Measurements from ENCODE around the gene CRKL. TPM values are rescaled to one million over a fixed set of nuclear protein-coding genes. Genes with fewer than 3 reads are reported as not detected.
A peak's percentile ranks its signal among the peaks of the same experiment; 100 is the strongest.

CRKL gene
- total and polyA plus RNA-seq, 8 donors = 9.1 to 29.4 (median 18.3) TPM

DNA sequence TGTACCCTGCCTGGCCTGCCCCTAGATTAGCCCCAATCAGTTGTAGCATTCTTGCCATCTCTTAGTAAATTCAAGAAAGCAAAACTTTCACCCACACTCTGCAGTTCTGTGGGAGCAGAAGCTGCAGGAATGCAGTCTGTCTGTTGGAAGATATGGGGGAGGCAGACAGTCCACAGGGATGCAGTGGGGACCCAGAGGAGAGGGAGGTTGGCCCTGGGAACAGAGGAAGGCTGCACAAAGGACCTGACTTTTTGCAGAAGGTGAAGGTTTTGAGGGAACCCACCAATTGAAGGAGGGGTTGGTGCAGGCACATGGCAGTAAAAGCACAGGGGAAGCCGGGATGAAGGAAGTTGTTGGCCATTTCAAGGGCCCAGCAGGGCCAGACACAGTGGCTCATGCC lies 41.9 kb upstream of the CRKL start:
- Histone ChIP-seq H3K4me1 (no peaks in the 10 kb centered on the region), H3K4me3 (no peak overlapping the region), H3K9me3 (no peaks in the 10 kb centered on the region), H3K36me3 (peaks cover 0 to 17% (median 0%) of the 10 kb centered on the region in 3 donors), H3K27ac (no peak overlapping the region), H3K27me3 (no peaks in the 10 kb centered on the region)
- intact Hi-C loops (cut with DNase I) = no loop called here
- FAIRE-seq = no peak
- ATAC-seq = no peak
- WGBS, 2 donors = 83 to 85% methylated on average over 1 of the region's 1 CpG
- TF ChIP-seq, protein P1, sequence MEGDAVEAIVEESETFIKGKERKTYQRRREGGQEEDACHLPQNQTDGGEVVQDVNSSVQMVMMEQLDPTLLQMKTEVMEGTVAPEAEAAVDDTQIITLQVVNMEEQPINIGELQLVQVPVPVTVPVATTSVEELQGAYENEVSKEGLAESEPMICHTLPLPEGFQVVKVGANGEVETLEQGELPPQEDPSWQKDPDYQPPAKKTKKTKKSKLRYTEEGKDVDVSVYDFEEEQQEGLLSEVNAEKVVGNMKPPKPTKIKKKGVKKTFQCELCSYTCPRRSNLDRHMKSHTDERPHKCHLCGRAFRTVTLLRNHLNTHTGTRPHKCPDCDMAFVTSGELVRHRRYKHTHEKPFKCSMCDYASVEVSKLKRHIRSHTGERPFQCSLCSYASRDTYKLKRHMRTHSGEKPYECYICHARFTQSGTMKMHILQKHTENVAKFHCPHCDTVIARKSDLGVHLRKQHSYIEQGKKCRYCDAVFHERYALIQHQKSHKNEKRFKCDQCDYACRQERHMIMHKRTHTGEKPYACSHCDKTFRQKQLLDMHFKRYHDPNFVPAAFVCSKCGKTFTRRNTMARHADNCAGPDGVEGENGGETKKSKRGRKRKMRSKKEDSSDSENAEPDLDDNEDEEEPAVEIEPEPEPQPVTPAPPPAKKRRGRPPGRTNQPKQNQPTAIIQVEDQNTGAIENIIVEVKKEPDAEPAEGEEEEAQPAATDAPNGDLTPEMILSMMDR (IDR thresholded peaks at IDR 0.05) = no peak
- DNase-seq = no peak

DNA sequence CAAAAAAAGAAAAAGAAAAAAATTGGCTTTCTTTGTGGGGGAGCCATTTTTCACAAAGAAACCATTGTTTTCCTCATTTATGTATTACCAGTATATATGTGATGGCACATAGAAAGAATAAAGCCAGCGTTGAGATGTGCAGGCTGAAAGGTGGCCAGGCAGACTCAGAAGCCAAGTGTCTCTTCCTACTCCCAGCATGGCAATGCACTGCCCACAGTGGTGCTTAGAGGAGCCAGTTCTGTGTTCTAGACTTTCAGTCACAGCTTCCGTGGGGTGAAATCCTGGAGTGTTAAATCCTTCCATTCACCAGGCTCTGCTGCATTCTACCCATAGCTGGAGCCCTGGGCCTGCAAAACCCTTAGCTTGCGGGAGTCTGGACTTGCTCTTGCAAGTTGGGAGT lies 39.5 kb upstream of the CRKL start:
- no peak overlapping the region for H3K4me3 ChIP-seq
- H3K27ac ChIP-seq = no peak overlapping the region
- FAIRE-seq (no peak), DNase-seq (no peak), ATAC-seq (no peak)
- H3K36me3 ChIP-seq = peaks cover 0 to 26% (median 0%) of the 10 kb centered on the region in 3 donors
- no peaks in the 10 kb centered on the region for H3K27me3 ChIP-seq
- 93% methylated on average over 3 of the region's 3 CpGs for WGBS, 2 donors
- H3K9me3 ChIP-seq = no peaks in the 10 kb centered on the region
- H3K4me1 ChIP-seq = no peaks in the 10 kb centered on the region
- TF ChIP-seq, protein P1 (IDR thresholded peaks at IDR 0.05) = no peak
- intact Hi-C loops (cut with DNase I) = no loop called here

DNA sequence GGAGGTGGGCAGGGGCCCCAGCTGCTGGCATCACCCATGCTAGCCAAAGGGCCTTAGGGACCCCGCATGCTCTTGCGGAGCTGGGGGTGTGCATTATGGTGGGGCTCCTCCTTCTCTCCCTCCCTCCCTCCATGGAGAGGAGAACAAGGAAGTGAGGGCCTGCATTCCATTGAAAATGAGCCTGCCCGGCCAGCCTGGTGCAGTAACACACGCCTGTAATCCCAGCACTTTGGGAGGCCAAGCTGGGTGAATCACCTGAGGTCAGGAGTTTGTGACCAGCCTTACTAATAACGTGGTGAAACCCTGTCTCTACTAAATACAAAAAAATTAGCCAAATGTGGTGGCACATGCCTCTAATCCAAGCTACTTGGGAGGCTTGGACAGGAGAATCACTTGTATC lies 36.0 kb upstream of the CRKL start:
- TF ChIP-seq, protein P1 (IDR thresholded peaks at IDR 0.05) = no peak
- peak overlapping the region in 1 of 4 donors; percentile 46 for H3K27ac ChIP-seq
- DNase-seq = no peak
- WGBS, 2 donors = 81% methylated on average over 5 of the region's 5 CpGs
- H3K9me3 ChIP-seq = no peaks in the 10 kb centered on the region
- no peaks in the 10 kb centered on the region for H3K27me3 ChIP-seq
- intact Hi-C loops (cut with DNase I) = no loop called here
- H3K36me3 ChIP-seq = peaks cover 0 to 40% (median 0%) of the 10 kb centered on the region in 3 donors
- no peak overlapping the region for H3K4me3 ChIP-seq
- peaks cover 0 to 7% (median 6%) of the 10 kb centered on the region in 3 donors for H3K4me1 ChIP-seq
- no peak for ATAC-seq
- no peak for FAIRE-seq

DNA sequence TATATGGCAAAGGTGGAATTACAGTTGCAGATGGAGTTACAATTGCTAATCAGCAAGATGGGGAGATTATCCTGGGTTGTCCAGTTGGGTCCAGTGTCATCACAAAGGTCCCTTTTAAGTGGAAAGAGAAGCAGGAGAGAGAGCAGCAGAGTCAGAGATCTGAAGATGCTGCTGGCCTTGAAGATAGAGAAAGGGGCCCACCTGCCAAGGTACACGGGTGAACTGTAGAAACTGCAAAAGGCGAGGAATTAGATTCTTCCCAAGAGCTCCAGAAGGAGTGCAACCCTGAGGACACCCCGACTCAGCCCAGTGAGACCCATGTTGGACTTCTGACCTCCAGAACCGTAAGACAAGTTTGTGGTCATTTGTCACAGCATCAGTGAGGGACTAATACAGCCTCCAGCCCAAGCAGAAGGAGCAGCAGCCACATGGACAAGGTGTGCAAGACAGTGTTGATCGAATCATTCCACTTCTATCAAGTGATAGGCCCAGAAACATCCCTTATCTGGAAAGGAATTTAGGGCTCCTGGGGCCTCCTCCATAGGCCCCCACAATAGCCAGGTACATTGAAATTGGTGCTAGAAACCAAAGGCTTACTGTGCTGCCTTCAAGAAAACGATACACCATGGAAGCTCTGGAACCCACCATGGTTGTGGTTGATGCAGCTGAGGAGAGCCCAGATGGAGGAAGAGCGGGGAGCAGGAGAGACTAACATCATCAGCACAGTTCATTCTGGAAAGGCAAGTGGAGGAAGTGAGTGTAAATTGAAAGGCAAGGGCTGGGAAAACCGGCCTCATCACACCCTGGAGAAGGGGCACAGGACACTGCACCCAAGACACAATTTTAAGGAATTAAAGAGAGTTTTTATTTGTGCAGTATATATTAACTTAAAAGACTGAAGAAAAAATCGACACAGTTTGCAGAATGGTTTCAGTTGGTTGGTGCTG lies 35.1 kb upstream of the CRKL start:
- WGBS, 2 donors = 85 to 87% methylated on average over 9 of the region's 9 CpGs
- peaks cover 0 to 40% (median 0%) of the 10 kb centered on the region in 3 donors for H3K36me3 ChIP-seq
- no peak for DNase-seq
- peaks cover 0 to 7% (median 6%) of the 10 kb centered on the region in 3 donors for H3K4me1 ChIP-seq
- H3K27me3 ChIP-seq = no peaks in the 10 kb centered on the region
- TF ChIP-seq, protein P1 (IDR thresholded peaks at IDR 0.05) = no peak
- no peak overlapping the region for H3K4me3 ChIP-seq
- ATAC-seq = no peak
- intact Hi-C loops (cut with DNase I) = no loop called here
- H3K9me3 ChIP-seq = no peaks in the 10 kb centered on the region
- H3K27ac ChIP-seq = peak overlapping the region in 1 of 4 donors; percentile 46
- FAIRE-seq = no peak

DNA sequence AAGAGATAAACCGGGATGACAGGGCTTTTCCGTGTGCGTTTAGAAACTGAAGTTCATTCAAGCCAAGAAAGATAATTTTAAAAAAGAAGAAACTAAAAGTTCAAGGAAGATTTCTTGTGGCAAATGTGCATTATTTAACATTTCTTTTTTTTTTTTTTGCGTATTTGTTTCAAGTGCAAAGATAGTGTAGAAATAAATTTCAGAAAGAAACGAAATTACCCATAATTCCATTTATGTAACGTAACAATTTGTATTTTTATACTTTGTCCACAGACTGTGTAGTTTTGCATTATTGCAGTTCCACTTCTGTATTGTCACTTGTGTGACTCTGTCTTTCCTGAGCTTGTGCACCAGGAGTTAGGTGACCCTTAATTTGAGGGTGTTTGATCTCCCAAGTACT lies 34.4 kb upstream of the CRKL start:
- intact Hi-C loops (cut with DNase I) = no loop called here

More for the DNA sequence above, 34.4 kb upstream of the CRKL start:
- DNase-seq = no peak
- peaks cover 0 to 7% (median 6%) of the 10 kb centered on the region in 3 donors for H3K4me1 ChIP-seq
- no peak for ATAC-seq
- 85 to 90% methylated on average over 6 of the region's 6 CpGs for WGBS, 2 donors
- H3K4me3 ChIP-seq = no peak overlapping the region
- FAIRE-seq = no peak
- peaks cover 0 to 40% (median 0%) of the 10 kb centered on the region in 3 donors for H3K36me3 ChIP-seq
- H3K27me3 ChIP-seq = no peaks in the 10 kb centered on the region
- TF ChIP-seq, protein P1 (IDR thresholded peaks at IDR 0.05) = no peak
- no peaks in the 10 kb centered on the region for H3K9me3 ChIP-seq
- no peak overlapping the region for H3K27ac ChIP-seq
